T-helper 2 cell treated with Interferon-gamma antibody and Interleukin-4, amounts not matched to agents 100 ng/mL and 5 ng/mL, for 36 hours (primary cell): Measurements from ENCODE around the gene LSM3. TPM values are rescaled to one million over a fixed set of nuclear protein-coding genes. Genes with fewer than 3 reads are reported as not detected.

Experiments
- intact Hi-C: fragments of 100-400 bp; cut with micrococcal nuclease; formaldehyde crosslinking; loops from one replicate; pipeline ENCODE4 v1.15.1; 2023
- total RNA-seq: library from RNA; stranded (reverse); gene quantifications from 2 replicates; pipeline ENCODE4 v1.2.3, GENCODE V29; 2022

LSM3 gene
- total RNA-seq, 1 donor from 2014 or later = 15.5 TPM

DNA sequence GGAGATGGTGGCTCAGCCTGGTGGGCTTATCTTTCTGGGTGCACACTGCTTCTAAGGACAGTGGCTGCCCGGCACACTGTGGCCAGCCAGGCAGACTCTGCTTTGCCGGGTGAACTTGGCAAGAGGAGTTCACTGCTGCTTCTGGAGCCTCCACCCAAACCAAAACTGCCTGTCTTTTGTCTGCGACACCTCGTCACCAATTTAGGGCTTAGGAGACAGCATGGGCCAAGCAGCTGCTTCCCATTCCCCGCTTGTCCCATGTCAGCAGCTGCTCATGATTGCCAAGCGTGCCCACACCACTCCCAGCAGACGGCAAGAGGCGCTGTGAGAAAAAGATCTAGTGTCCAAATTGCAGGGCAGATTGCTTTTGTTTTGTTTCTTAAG lies 57.3 kb downstream of the LSM3 start:
- intact Hi-C loops = no loop called here

DNA sequence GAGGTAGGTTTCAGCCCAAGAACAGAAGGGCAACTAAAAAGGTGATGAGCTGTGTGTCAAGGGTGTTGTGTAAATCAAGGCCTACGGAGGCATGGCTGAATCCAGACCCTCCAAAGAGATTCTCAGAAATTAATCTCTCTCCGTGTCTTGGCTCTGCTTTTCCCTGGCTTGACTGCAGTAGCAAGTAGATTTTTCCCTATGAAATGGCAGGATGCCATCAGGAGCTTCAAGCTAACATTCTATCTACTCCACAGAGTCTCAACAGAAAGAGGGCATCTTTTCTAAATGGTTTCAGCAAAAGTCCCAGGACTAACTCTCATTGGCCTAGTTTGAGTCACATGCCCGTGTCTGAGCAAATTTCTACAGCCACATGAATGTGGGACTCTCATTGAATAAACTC lies 58.3 kb downstream of the LSM3 start:
- intact Hi-C loops = no loop called here

DNA sequence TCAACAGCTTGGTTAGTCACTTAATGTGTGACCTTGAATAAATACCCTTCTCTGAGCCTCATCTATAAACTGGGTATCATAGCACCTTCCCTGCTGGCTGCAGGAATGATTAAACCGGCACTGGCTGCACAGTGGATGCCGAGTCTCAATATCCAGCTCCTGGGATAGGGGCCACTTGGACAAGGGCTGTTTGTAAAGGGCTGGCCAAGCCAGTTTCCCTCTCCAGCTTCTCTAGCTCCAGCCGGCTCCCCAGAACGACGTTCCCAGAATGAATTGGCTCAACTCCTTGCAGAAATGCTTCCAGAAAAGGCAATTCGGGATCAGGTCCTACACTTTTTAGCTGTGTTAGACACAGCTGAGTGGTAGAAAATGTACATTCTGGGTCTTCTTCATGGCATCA lies 58.8 kb downstream of the LSM3 start:
- intact Hi-C loops = no loop called here

DNA sequence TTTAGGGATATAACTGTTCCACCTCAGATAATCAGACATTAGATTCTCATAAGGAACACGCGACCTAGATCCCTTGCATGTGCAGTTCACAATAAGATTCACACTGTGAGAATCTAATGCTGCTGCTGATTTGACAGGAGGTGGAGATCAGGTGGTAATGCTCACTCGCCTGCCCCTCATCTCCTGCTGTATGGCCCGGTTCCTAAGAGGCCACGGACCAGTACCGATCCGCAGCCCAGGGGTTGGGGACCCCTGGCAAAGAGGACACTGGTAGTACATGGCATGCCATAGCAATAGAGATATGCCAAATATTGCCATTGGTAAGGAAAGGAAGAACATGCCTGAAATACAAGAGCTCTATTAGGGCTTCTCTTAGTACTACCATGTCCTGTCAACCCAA lies 59.7 kb downstream of the LSM3 start:
- intact Hi-C loops = no loop called here

DNA sequence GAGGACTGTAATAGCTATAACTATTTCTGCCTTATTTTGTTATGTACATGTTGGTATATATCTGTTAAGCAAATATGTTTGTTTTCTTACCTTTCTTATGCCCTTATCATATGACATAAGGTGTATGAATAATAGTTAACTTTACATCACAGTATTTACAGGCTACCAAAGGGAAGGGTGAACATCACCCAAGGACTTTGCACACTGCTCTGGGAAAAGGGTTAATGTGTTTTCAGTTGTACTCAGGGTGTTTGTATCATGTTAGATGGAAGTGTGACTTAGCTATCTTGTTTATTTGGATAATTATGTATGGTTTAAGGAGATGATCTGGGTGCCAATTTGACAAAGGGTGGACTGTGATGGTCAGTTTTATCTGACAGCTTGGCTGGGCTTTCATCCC lies 60.3 kb downstream of the LSM3 start:
- intact Hi-C loops = no loop called here

DNA sequence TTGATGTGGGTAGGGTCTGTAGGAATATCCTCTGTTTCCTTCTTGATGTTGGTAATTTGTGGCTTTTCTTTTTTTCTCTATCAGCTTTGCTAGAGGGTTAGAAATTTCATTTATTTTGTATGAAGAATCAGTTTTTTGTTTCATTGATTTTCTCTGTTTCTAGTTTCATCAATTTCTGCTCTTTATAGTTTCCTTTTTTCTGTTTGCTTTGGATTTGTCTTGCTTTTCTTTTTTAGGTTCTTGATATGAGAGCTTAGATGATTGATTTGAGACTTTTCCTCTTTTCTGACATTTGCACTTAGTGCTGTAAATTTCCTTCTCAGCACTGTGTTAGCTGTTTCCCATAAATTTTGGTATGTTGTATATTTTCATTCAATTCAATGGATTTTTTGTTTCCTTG lies 61.3 kb downstream of the LSM3 start:
- intact Hi-C loops = no loop called here

DNA sequence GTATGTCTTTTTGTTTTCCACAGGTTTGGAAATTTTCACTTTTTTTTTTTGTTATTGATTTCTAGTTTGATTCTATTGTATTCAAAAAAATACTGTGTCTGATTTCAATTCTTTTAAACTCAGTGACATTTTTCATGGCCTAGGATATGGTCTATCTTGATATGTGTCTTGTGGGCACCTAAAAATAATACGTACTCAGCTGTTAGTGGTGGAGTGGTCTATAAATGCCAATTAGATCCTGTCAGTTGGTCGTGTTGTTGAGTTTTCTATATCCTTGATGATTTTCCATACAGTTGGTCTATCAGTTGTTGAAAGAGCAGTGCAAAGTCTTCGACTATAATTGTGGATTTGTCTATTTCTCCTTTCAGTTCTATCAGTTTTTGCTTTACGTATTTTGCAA lies 61.7 kb downstream of the LSM3 start:
- intact Hi-C loops = no loop called here

DNA sequence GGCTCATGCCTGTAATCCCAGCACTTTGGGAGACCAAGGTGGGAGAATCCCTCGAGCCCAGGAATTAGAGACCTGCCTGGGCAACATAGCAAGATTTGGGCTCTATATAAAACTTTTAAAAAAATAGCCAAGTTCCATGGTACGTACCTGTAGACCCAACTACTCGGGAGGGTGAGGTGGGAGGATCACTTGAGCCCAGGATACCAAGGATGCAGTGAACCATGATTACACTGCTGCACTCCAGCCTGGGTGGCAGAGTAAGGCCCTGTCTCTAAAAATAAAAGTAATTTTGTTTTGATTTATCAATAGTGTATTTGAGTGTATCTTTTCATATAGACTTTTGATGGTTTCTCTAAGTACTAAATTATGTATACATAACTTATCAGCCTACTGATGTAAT lies 63.1 kb downstream of the LSM3 start:
- intact Hi-C loops = no loop called here

DNA sequence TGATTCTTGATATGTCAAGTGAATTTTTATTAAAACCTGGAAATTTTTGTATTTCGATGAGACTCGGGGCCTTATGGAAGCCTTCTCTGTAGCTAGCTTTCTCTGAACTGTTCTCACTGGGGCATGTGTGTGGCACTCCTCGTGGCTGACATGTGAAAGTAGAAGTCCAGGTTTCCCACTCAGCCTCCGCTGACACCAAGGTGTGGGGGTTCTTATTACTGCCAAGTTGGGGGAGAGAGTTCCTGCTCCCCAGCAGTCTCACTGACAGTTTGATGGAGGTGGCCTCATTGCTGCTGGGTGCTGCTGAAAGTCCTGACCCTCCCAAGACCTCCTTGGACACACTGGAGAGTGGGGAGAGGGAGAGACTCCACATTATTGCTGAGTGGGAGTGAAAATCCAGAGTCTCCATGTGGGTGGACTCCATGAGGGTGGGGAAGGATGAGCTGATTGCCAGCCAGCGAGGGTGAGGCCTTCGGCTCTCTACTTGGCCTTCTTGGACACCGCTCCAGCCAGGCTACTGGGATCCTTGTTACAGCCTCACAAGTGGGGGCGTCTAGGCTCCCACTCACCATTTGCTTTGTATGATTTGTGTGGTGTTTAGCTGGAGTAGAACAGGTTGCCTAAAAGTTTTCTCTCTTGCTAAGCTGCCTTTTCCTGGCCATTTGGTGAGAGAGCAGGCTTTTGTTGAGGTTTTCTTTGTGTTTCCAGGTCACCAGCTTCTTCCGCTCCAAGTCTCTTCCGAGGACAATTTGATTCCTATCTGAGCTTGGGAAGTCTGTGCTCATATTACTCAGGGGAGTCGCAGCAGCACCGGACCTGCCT lies 64.1 kb downstream of the LSM3 start:
- intact Hi-C loops = no loop called here

DNA sequence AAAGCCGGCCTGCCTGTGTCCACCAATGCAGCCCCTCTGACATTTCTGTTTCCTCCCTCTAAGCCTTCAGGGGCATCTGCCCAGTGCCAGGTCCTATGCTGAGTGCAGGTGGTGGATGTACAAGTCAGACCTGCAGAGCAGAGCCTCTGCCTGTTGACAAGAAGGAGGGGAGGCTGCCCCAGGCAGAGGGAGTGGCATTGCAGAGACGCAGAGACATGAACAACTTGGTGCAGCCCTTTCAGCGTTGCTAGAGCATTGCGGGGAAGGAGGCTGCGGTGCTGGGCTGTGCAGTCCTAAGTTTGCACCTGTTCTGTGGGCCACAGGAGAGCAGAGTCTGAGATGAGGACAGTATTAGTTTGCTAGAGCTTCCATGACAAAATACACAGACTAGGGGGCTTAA lies 65.2 kb downstream of the LSM3 start:
- intact Hi-C loops = no loop called here

DNA sequence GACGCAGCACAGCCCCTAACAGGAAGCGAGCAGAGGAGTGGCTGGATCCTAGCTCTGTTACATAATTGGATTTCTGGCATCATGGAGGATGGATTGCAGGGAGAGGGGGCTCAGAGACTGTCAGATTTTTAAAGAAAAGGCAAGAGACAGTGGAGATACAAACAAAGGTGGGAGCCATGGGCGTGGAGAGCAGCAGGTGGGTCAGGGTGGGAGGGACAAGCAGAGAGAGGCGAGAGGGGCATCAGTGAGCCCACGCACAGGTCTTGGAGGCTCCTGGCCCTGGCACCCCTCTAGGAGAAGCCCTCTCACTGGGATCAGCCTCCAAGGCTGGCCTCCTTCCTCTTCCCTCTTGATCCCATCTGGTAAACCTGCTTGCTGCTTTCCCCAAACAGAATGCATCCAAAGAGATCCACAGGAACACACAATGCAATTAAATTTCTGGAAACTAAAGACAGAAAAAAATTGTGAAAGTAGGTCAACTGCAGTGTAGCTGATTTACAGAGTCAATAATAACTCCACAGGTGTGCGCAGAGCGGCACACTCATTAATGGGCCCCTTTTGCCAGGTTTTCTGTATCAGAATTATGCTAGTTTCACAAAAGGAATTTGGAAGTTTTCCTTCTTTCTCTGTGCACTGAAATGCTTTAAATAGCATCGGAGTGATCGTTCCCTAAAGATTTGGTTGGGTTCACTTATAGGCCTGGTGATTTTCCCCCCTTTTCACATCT lies 66.1 kb downstream of the LSM3 start:
- intact Hi-C loops = no loop called here

DNA sequence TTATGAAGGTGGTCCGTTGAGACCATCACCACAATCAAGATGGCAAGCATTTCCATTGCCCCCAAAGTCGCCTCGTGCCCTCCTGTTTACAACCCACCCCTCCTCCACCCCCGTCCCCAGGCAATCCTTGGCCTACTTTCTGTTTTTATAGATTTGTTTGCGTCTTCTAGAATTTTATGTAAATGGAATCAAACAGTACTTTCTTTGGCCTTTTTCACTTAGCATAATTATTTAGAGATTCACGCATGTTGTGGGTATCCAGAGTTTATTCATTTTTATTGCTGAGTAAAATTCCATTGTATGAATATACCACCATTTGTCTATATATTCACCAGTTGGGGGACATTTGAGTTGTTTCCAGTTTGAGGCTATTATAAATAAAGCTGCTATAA lies 66.6 kb downstream of the LSM3 start:
- intact Hi-C loops = no loop called here

DNA sequence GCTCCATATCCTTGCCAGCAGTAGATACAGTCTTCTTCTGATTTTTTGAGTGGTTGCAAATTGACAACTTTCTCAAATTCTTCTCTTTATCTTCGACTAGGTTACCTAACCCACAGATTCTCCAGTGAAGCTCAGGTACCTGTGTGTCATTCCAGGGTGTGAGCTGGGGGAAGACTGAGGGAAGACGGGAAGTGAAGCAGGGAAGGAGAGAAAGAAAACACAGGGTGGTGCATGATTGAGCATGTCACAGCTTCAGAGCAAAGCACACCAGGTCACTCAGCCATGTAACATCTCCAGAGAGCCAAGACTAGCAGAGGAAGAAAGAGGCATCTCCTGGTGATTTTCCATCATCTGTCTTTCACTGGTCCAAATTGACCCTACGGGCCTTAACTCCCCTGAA lies 67.2 kb downstream of the LSM3 start:
- intact Hi-C loops = no loop called here

DNA sequence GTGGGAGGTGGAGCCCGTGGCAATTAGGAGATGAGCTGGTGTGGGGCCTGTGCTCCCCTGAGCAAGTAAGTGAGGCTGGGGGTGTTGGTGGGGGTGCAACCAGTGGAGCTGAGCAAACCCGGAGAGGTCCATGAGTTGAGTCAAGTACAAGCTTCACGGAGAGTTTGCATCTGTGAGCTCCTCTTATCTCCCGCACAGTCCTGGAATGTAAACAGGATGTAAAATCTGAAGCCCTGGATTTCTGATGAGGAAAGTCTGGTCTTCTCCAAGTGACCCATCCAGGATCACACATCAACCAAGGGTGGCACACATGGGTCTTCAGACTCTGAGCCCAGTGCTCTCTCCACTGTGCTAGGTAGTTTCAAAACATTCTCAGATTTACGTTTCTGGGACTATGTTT lies 67.8 kb downstream of the LSM3 start:
- intact Hi-C loops = no loop called here

DNA sequence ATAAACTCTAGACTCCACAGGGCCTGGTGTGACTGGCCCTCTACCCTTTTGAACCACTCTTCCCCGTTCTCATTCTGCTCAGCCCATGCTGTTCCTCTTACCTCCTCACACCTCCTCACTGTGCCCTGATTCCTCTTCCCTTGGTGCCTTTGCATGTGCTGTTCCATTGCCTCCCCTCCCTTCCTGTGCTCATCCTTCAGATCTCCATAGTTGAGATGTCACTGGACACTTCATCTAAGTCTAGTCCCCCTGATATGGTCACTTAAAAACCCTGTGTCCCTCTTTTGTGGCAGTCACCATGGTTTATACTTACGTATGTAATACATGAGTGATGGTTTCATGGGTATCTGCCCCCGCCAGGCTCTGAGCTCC lies 69.8 kb downstream of the LSM3 start:
- intact Hi-C loops = no loop called here

DNA sequence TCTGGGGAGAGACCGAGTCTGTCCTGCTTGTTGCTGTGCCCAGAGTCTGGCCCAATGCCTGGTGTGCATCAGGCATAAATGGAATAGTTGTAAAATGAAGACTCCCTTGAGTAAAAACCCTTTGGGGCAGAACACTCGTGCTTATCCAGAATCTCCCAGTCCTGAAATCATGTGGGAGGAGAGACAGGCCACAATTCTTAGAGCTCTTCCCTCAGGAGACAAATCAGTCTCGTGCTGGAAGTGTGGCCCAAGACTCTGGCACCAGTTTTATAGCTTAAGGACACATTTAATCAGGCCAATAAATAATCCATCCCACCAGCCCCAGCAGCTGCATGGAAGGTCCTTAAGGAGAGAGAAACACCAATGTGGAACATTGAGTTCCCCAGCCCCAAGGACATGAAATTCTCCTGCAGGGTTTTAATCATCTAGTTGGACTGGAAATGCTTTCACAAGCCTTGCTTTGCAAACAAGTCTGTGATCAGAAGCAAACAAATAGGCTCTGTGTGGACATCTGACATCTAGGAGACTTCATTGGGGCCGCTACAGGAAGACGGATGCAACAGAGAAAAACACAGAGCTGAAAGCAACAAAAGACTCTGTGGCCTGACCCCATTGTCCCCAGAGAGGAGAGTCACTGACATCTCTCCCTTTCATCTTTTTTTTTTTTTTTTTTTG lies 70.4 kb downstream of the LSM3 start:
- intact Hi-C loops = no loop called here

Other genes starting within 250 kb of the LSM3 start
- 17.8 and 19.7 TPM in 2 replicates for gene CHCHD4, start 53.9 kb upstream of the LSM3 start, total RNA-seq
- 38.0 TPM in 2 replicates for gene TMEM43, start 53.8 kb upstream of the LSM3 start, total RNA-seq
- gene XPC, start 216 bp upstream of the LSM3 start, total RNA-seq = 36.7 and 37.6 TPM in 2 replicates
- 41.9 and 43.2 TPM in 2 replicates for gene SLC6A6, start 223.8 kb downstream of the LSM3 start, total RNA-seq